GM12892 (cell line): Measurements from ENCODE around the gene CUL4A.
"Not testable (repeated sequence)": the region's sequence is repeated elsewhere in the genome, so short reads cannot be mapped to it uniquely, and the experiment has no call there.

Source experiments
- POLR2A ChIP-seq: IDR thresholded peaks from 2 replicates; pipeline ENCODE4 v1.6.1; 2011; ENCODE audit warnings: low read depth, low read length, control low read depth
- POLR2AphosphoS5 ChIP-seq: IDR thresholded peaks from 2 replicates; pipeline ENCODE4 v1.6.1; 2011; ENCODE audit warnings: low read depth, low read length, control low read depth

DNA sequence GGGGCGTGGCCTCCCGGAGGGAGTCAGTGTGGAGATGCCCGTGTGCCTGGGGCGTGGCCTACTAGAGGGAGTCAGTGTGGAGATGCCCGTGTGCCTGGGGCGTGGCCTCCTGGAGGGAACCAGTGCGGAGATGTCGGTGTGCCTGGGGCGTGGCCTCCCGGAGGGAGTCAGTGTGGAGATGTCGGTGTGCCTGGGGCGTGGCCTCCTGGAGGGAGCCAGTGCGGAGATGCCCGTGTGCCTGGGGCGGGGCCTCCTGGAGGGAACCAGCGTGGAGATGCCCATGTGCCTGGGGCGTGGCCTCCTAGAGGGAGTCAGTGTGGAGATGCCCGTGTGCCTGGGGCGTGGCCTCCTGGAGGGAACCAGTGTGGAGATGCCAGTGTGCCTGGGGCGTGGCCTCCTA lies 104.7 kb downstream of the CUL4A start:
- not testable (repeated sequence) for TF ChIP-seq POLR2A, POLR2AphosphoS5
